Lower leg skin (tissue), 3 donors: ENCODE data around the gene GPR17.

ENCODE experiments used
- POLR2A ChIP-seq, 2 donors: fragments of 450-650 bp; IDR thresholded peaks; one replicate each; pipeline ENCODE4 v1.6.1; 2016 to 2017; ENCODE audit warnings: antibody characterized with exemption in 2 of 2, mild to moderate bottlenecking in 1 of 2, moderate library complexity in 1 of 2
- TF ChIP-seq, protein P1 (sequence below), 3 donors: fragments of 450-650 bp; IDR thresholded peaks; one replicate each; pipeline ENCODE4 v1.5.1; 2016; ENCODE audit warnings: antibody characterized with exemption in 3 of 3, mild to moderate bottlenecking in 3 of 3, moderate library complexity in 2 of 3

DNA sequence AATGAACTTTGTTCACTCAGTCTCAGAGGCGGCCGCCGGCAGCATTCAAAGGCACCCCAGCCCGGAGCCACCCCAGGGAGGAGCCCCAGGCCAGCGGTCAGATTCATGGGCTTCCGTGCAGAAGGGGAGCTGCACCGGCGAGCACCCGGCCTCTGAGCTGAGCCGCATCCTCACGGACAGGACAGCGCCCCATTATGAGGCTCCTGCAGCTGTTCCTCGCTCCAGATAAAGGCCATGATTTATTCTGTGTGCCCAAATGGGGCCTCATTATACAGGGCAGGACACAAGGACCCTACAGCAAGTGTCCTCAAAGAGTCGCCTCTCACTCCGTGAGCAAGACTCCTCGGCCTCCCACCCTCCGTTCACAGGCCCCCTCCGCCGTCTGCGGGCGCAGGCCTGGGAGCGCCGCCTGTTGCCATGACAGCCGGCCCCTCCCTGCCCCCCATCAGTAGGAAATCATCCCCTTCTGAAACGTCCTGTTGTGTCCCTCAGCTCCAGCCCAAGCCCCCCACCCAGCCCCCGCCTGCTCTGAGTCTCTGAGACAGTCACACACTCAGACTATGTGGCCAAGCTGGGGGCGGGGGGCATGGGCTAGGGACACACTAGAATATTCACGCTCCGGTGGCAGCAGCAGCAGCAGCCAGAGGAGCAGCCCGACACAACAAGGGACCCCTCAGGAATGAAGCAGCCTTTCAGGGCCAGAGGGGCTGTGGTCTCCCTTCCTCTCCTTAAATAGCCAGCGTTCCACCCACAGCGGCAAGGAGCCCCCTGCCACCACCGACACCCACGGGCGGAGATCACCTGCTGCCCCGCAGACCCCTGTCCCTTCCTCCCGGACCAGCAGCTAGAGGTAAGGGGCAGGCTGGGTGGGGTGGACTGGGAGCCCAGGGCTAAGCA lies at the start of gene GPR17:
- TF ChIP-seq, protein P1, sequence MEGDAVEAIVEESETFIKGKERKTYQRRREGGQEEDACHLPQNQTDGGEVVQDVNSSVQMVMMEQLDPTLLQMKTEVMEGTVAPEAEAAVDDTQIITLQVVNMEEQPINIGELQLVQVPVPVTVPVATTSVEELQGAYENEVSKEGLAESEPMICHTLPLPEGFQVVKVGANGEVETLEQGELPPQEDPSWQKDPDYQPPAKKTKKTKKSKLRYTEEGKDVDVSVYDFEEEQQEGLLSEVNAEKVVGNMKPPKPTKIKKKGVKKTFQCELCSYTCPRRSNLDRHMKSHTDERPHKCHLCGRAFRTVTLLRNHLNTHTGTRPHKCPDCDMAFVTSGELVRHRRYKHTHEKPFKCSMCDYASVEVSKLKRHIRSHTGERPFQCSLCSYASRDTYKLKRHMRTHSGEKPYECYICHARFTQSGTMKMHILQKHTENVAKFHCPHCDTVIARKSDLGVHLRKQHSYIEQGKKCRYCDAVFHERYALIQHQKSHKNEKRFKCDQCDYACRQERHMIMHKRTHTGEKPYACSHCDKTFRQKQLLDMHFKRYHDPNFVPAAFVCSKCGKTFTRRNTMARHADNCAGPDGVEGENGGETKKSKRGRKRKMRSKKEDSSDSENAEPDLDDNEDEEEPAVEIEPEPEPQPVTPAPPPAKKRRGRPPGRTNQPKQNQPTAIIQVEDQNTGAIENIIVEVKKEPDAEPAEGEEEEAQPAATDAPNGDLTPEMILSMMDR (IDR thresholded peaks at IDR 0.05), result no peak
- no peak for TF ChIP-seq POLR2A (IDR thresholded peaks at IDR 0.05)
